Measurements from ENCODE around the gene HIPK4.

HIPK4 gene

DNA sequence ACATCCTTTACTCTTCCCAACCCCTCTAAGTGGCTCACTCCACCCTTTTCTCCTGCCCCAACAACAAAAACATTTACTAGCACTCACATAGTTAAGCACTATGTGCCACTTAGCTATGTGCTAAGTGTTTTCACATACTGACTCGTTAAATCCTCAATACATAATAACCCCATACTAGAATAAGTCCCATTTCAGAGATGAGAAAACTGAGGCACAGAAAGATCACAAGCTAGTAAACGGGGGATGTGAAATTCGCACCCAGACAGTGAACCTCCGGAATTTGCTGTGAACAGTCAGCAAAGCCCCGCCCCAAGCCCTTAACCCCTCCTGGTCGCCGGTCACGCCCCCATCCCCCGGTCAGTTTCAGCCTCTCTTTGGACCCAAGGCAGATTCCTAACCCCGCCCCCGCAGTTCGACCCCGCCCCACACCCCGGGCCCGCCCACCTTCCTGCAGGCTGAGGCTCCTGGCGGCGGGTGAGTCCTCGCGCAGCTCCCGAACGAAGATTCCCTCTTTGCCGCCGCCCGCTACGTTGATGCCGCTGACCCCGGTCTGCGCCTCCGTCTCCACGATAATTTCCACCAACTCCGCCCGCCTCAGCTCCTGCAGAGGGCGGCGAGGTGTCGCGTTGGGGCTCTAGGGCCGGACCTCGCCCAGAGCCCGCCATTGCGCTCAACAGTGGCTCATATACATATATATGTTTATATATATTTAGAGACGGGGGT is 13.4 kb upstream of the HIPK4 start:
- Histone ChIP-seq H3K4me1 (ENCODE audit: control insufficient read depth, insufficient read depth, low read length) (peaks cover 9% of the 10 kb centered on the region), H3K36me3 (ENCODE audit: control insufficient read depth in 2 of 2, insufficient read depth in 2 of 2, low read length in 2 of 2) (no peaks in the 10 kb centered on the region), H3K27me3 (ENCODE audit: control insufficient read depth in 1 of 2, insufficient read depth in 2 of 2, low read length in 2 of 2) (no peaks in the 10 kb centered on the region), H3K9me3 (ENCODE audit: control insufficient read depth in 2 of 2, low read length in 2 of 2) (no peaks in the 10 kb centered on the region), H3K27ac (ENCODE audit: low read length) (peak overlapping the region; percentile 62), H3K9ac (ENCODE audit: low read length in 2 of 2) (peak overlapping the region in 1 of 2 donors; percentile 29), H3K4me3 (ENCODE audit: low read length in 2 of 2) (peak overlapping the region; percentile 50 to 72)

DNA sequence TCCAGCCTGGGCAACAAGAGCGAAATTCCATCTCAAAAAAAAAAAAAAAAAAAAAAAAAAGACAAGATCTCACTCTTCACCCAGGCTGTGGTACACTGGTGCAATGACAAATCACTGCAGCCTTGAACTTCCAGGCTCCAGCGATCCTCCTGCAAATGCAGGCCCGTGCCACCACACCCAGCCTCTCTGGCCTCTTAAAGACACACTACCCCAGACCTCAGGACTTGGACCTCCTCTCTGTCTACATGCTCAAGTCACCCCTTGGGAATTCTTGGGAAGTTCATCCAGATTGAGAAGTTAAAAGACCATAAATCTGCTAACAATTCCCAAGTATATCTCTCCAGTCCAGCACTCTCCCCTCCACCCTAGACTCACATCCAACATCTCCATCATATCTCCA is 10.6 kb upstream of the HIPK4 start:
- H3K4me1 ChIP-seq (ENCODE audit: control insufficient read depth, insufficient read depth, low read length) = peaks cover 9% of the 10 kb centered on the region
- H3K9me3 ChIP-seq (ENCODE audit: control insufficient read depth in 2 of 2, low read length in 2 of 2) = no peaks in the 10 kb centered on the region
- no peak overlapping the region for H3K4me3 ChIP-seq (ENCODE audit: low read length in 2 of 2)
- H3K27ac ChIP-seq (ENCODE audit: low read length) = no peak overlapping the region
- H3K36me3 ChIP-seq (ENCODE audit: control insufficient read depth in 2 of 2, insufficient read depth in 2 of 2, low read length in 2 of 2) = no peaks in the 10 kb centered on the region
- no peak overlapping the region for H3K9ac ChIP-seq (ENCODE audit: low read length in 2 of 2)
- H3K27me3 ChIP-seq (ENCODE audit: control insufficient read depth in 1 of 2, insufficient read depth in 2 of 2, low read length in 2 of 2) = no peaks in the 10 kb centered on the region

DNA sequence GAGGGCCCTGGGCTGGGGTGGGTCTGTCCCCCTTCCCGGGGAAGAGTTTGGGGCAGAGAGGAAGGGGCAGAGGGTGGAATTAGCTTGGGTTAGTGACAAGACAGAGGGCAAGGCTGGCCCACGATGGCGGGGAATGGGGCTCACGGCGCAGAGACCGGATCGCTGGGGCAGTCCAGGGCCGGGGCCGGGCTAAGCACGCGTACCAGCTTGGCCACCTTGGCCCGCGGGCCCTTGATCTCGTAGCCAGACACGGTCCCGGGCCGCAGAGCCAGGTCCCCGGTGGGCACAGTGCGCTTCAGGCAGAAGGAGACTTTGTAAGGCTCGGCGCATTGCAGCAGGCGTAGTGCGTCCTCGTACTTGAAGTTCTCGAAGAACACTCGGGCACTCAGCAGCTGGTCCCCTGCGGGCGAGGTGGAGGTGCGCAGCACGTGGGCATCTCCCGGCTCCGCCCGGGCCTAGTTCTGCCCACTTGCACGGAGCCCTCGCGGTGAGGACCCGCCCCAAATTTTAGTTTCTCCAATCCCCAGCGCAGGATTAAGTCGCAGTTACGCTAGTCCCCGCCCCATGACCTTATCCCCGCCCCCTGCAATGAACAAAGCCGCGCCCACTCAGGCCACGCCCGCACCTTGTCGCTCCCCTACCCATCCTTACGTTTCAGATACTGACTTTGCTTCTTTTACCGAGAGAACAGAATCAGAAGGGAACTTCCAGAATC is 8.6 kb upstream of the HIPK4 start:
- Histone ChIP-seq H3K4me1 (ENCODE audit: control insufficient read depth, insufficient read depth, low read length) (peaks cover 4% of the 10 kb centered on the region), H3K9me3 (ENCODE audit: control insufficient read depth in 2 of 2, low read length in 2 of 2) (no peaks in the 10 kb centered on the region), H3K27me3 (ENCODE audit: control insufficient read depth in 1 of 2, insufficient read depth in 2 of 2, low read length in 2 of 2) (no peaks in the 10 kb centered on the region), H3K27ac (ENCODE audit: low read length) (no peak overlapping the region), H3K9ac (ENCODE audit: low read length in 2 of 2) (no peak overlapping the region), H3K36me3 (ENCODE audit: control insufficient read depth in 2 of 2, insufficient read depth in 2 of 2, low read length in 2 of 2) (no peaks in the 10 kb centered on the region), H3K4me3 (ENCODE audit: low read length in 2 of 2) (no peak overlapping the region)

DNA sequence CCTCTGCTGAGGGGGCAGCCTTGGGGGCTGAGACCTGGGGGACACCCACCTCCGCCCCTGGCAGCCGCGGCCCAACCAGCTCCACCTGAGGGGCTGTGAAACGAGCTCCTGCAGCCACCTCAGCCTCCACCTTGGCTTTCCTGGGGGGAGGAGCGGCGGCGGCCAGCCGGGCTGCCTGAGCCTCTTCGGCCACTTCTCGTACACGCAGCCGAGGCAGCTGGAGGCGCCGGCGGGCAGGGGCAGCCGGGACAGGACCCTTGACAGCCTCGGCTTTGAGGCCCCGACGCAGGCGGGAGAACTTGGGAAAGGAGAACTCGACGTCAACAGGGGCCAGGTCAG is 7.6 kb upstream of the HIPK4 start:
- H3K4me1 ChIP-seq (ENCODE audit: control insufficient read depth, insufficient read depth, low read length) = no peaks in the 10 kb centered on the region
- H3K27me3 ChIP-seq (ENCODE audit: control insufficient read depth in 1 of 2, insufficient read depth in 2 of 2, low read length in 2 of 2) = no peaks in the 10 kb centered on the region
- no peak overlapping the region for H3K4me3 ChIP-seq (ENCODE audit: low read length in 2 of 2)
- no peak overlapping the region for H3K9ac ChIP-seq (ENCODE audit: low read length in 2 of 2)
- H3K9me3 ChIP-seq (ENCODE audit: control insufficient read depth in 2 of 2, low read length in 2 of 2) = no peaks in the 10 kb centered on the region
- no peak overlapping the region for H3K27ac ChIP-seq (ENCODE audit: low read length)
- no peaks in the 10 kb centered on the region for H3K36me3 ChIP-seq (ENCODE audit: control insufficient read depth in 2 of 2, insufficient read depth in 2 of 2, low read length in 2 of 2)

DNA sequence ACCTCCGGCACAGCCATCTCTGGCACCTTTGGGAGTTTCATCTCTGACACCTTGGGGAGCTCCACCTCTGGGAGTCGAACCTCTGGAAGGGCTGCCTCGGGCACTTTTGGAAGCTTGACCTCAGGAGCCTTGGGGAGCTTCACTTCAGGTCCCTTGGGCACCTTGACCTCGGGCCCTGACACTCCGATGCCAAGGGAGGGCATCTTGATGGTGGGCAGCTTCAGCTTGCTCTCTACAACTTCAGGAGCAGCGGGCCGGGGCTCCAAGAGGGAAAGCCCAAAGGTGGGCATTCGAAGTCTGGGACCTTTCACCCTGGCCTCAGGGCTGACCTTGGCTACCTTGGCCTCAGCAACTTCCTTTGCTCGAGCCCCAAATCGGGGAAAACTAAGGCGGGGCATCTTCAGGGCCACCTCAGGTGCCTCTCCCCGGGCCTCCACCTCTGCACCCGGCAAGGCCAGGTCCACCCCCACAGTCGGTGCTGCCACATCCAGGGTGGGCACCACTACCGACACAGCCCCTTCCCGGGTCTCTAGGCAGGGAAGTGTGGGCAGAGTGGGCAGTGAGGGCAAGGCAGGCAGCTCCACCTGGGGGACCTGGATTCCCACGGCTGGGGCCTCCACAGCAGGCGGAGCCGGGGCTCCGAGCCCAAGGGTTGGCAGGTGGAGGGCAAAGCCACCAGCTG is 7.0 kb upstream of the HIPK4 start:
- no peaks in the 10 kb centered on the region for H3K9me3 ChIP-seq (ENCODE audit: control insufficient read depth in 2 of 2, low read length in 2 of 2)
- H3K4me3 ChIP-seq (ENCODE audit: low read length in 2 of 2) = no peak overlapping the region
- no peaks in the 10 kb centered on the region for H3K4me1 ChIP-seq (ENCODE audit: control insufficient read depth, insufficient read depth, low read length)
- H3K27me3 ChIP-seq (ENCODE audit: control insufficient read depth in 1 of 2, insufficient read depth in 2 of 2, low read length in 2 of 2) = no peaks in the 10 kb centered on the region
- H3K36me3 ChIP-seq (ENCODE audit: control insufficient read depth in 2 of 2, insufficient read depth in 2 of 2, low read length in 2 of 2) = no peaks in the 10 kb centered on the region
- H3K9ac ChIP-seq (ENCODE audit: low read length in 2 of 2) = no peak overlapping the region
- H3K27ac ChIP-seq (ENCODE audit: low read length) = no peak overlapping the region

DNA sequence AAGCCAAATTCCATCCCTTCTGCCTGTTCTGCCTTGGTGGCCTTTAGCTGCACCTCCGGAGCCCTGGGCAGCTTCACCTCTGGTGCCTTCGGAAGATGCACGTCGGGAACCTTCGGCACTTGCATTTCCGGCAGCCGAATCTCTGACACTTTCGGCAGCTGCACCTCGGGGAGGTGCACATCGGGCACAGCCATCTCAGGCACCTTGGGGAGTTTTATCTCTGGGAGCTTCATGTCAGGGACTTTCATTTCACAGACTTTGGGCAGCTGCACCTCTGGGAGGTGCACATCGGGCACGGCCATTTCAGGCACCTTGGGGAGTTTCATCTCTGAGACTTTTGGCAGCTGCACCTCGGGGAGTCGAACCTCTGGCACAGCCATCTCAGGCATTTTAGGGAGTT is 6.0 kb upstream of the HIPK4 start:
- no peak overlapping the region for H3K9ac ChIP-seq (ENCODE audit: low read length in 2 of 2)
- no peaks in the 10 kb centered on the region for H3K27me3 ChIP-seq (ENCODE audit: control insufficient read depth in 1 of 2, insufficient read depth in 2 of 2, low read length in 2 of 2)
- H3K9me3 ChIP-seq (ENCODE audit: control insufficient read depth in 2 of 2, low read length in 2 of 2) = no peaks in the 10 kb centered on the region
- H3K36me3 ChIP-seq (ENCODE audit: control insufficient read depth in 2 of 2, insufficient read depth in 2 of 2, low read length in 2 of 2) = no peaks in the 10 kb centered on the region
- no peak overlapping the region for H3K27ac ChIP-seq (ENCODE audit: low read length)
- no peak overlapping the region for H3K4me3 ChIP-seq (ENCODE audit: low read length in 2 of 2)
- H3K4me1 ChIP-seq (ENCODE audit: control insufficient read depth, insufficient read depth, low read length) = no peaks in the 10 kb centered on the region

DNA sequence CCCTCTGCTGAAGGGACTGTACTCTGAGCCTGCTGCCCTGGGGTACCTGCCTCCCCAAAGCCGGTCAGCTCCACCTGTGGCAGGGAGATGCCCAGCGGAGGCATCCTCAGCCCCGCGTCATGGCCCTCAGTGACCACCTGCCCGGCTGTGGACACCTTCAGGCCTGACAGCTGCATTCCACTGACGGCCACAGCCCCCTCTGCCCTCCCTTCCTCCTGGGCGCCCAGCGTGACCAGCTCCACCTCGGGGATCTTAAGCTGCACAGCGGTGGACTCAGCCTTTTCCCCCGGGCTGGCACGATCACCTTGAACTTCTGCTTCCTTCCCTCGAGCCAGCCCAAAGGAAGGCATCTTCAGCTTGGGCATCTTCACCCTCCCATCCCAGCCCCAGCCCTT is 4.8 kb upstream of the HIPK4 start:
- Histone ChIP-seq H3K9me3 (ENCODE audit: control insufficient read depth in 2 of 2, low read length in 2 of 2) (no peaks in the 10 kb centered on the region), H3K36me3 (ENCODE audit: control insufficient read depth in 2 of 2, insufficient read depth in 2 of 2, low read length in 2 of 2) (no peaks in the 10 kb centered on the region), H3K27ac (ENCODE audit: low read length) (no peak overlapping the region), H3K27me3 (ENCODE audit: control insufficient read depth in 1 of 2, insufficient read depth in 2 of 2, low read length in 2 of 2) (no peaks in the 10 kb centered on the region), H3K4me1 (ENCODE audit: control insufficient read depth, insufficient read depth, low read length) (no peaks in the 10 kb centered on the region), H3K9ac (ENCODE audit: low read length in 2 of 2) (no peak overlapping the region), H3K4me3 (ENCODE audit: low read length in 2 of 2) (no peak overlapping the region)

DNA sequence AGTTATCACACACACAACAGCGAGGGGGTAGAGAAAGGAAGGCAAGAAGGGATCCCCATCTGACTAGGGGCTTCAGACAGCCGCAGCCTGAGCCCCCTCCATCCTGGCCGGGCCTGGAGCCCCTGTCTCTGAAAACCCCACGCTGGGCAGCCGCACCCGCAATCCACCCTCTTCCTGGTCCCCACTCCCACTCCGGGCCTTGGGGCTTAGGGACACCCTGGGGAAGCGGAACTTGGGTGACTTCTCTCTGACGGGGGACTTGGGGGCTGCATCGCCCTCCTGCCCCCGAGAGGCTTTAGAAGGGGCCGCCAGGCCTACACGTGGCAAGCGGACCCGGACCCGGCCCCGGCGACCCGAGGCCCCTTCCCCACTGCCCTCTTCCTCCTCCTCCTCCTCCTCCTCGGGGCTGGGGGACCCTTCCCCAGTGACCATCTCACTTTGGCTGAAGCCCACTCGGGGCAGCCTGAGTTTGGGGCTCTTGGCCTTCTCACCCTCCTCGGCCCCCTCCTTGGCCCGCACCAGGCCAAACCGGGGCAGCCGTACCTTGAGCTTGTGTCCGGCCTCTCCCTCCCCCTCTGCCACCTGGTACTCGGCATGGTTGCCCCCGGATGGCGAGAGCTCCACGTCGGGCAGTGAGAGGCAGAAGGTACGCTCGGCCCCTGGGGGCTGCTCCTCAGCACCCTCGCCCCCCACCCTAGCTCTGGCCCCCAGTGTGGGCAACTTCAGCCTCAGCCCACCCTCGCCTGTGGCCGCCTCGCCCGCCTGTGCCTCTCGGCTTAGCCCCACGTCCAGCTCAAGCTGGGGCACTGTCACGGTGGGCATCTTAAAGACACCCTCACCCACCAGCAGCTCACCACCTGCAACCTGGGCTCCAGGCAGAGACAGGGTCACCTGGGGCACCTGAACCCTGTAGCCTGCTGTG is 4.2 kb upstream of the HIPK4 start:
- Histone ChIP-seq H3K9ac (ENCODE audit: low read length in 2 of 2) (no peak overlapping the region), H3K4me1 (ENCODE audit: control insufficient read depth, insufficient read depth, low read length) (no peaks in the 10 kb centered on the region), H3K27me3 (ENCODE audit: control insufficient read depth in 1 of 2, insufficient read depth in 2 of 2, low read length in 2 of 2) (no peaks in the 10 kb centered on the region), H3K9me3 (ENCODE audit: control insufficient read depth in 2 of 2, low read length in 2 of 2) (no peaks in the 10 kb centered on the region), H3K4me3 (ENCODE audit: low read length in 2 of 2) (no peak overlapping the region), H3K36me3 (ENCODE audit: control insufficient read depth in 2 of 2, insufficient read depth in 2 of 2, low read length in 2 of 2) (no peaks in the 10 kb centered on the region), H3K27ac (ENCODE audit: low read length) (no peak overlapping the region)

DNA sequence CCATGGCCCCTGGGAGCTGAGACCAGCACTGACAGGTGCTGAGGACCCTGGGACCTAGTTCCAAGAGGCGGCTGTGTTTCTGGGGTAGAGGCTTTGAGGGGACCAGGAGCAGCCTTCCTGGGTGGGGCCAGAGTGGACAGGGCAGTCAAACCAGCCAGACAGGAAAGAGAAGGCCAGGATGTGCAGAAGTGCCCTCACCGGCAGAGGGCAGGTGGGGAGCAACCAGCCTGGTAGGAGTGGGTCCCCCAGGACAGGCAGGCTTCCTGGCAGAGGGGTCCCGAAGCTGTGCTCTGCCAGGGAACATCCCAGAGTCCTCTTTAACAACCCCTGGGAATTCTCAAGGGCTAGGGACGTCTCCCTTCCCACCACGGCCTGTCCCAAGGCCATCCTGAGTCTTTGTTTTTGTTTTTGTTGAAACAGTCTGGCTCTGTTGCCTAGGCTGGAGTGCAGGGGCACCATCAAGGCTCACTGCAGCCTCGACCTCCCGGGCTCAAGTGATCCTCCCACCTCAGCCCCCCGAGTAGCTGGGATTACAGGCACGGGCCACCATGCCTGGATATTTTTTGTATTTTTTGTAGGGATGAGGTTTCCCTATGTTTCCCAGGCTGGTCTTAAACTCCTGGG is 3.0 kb upstream of the HIPK4 start:
- H3K4me1 ChIP-seq (ENCODE audit: control insufficient read depth, insufficient read depth, low read length) = no peaks in the 10 kb centered on the region

DNA sequence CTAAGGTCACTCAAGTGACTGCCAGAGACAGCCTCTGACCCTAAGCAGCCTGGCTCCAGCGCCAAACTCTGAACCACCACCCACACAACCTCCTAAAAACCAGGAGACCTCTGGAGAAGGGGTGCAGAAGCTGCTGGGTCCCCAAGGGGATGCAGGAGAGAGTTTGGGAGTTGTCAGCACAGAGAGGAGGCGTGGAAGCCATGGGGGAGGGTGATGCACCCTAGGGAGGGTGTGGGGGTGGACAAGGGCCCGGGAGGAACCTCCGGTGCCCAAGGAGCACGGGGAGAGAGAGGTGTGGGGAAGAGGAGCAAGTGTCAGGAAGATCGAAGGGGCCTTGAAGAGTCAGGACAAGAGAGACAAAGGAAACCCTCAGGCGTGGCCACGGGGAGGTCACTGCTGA is 2.1 kb upstream of the HIPK4 start:
- no peak overlapping the region for H3K9ac ChIP-seq (ENCODE audit: low read length in 2 of 2)
- no peak overlapping the region for H3K4me3 ChIP-seq (ENCODE audit: low read length in 2 of 2)
- no peaks in the 10 kb centered on the region for H3K36me3 ChIP-seq (ENCODE audit: control insufficient read depth in 2 of 2, insufficient read depth in 2 of 2, low read length in 2 of 2)
- H3K9me3 ChIP-seq (ENCODE audit: control insufficient read depth in 2 of 2, low read length in 2 of 2) = no peaks in the 10 kb centered on the region
- H3K27ac ChIP-seq (ENCODE audit: low read length) = no peak overlapping the region
- no peaks in the 10 kb centered on the region for H3K4me1 ChIP-seq (ENCODE audit: control insufficient read depth, insufficient read depth, low read length)
- no peaks in the 10 kb centered on the region for H3K27me3 ChIP-seq (ENCODE audit: control insufficient read depth in 1 of 2, insufficient read depth in 2 of 2, low read length in 2 of 2)

More for the DNA sequence above, 3.0 kb upstream of the HIPK4 start:
- Histone ChIP-seq H3K4me3 (ENCODE audit: low read length in 2 of 2) (no peak overlapping the region), H3K27me3 (ENCODE audit: control insufficient read depth in 1 of 2, insufficient read depth in 2 of 2, low read length in 2 of 2) (no peaks in the 10 kb centered on the region), H3K36me3 (ENCODE audit: control insufficient read depth in 2 of 2, insufficient read depth in 2 of 2, low read length in 2 of 2) (no peaks in the 10 kb centered on the region), H3K9ac (ENCODE audit: low read length in 2 of 2) (no peak overlapping the region), H3K27ac (ENCODE audit: low read length) (no peak overlapping the region), H3K9me3 (ENCODE audit: control insufficient read depth in 2 of 2, low read length in 2 of 2) (no peaks in the 10 kb centered on the region)
